GM12891 (cell line): Measurements from ENCODE around the gene CHST8.

Source experiments
- POLR2A ChIP-seq: IDR thresholded peaks from 2 replicates; pipeline ENCODE4 v1.6.1; 2011; ENCODE audit warnings: low read depth, low read length, control low read depth
- POLR2AphosphoS5 ChIP-seq: IDR thresholded peaks from 2 replicates; pipeline ENCODE4 v1.6.1; 2011; ENCODE audit warnings: low read depth, low read length, control low read depth
- SPI1 ChIP-seq: IDR thresholded peaks from 2 replicates; pipeline ENCODE4 v1.6.1; 2011; ENCODE audit warnings: low read depth, low read length, control low read depth
- TAF1 ChIP-seq: IDR thresholded peaks from 2 replicates; pipeline ENCODE4 v1.6.1; 2011; ENCODE audit warnings: low read depth, low read length, control low read depth

GRCh38 chr19:33731881-33732280 lies 110.1 kb downstream of the CHST8 start:
- TF ChIP-seq POLR2A (no peak), POLR2AphosphoS5 (no peak), SPI1 (no peak), TAF1 (no peak)
